GM19468 (cell line): ENCODE measurements around the gene ADGRB3.

Source experiments
- ATAC-seq: cut with Tn5 transposase; IDR thresholded peaks from one replicate; pipeline ENCODE4 v1.9.1; 2021; ENCODE audit warnings: mild to moderate bottlenecking, moderate library complexity, moderate number of reproducible peaks; ENCODE audit not compliant: unreplicated experiment; ENCODE audit errors: extremely low read depth

Gene ADGRB3

DNA sequence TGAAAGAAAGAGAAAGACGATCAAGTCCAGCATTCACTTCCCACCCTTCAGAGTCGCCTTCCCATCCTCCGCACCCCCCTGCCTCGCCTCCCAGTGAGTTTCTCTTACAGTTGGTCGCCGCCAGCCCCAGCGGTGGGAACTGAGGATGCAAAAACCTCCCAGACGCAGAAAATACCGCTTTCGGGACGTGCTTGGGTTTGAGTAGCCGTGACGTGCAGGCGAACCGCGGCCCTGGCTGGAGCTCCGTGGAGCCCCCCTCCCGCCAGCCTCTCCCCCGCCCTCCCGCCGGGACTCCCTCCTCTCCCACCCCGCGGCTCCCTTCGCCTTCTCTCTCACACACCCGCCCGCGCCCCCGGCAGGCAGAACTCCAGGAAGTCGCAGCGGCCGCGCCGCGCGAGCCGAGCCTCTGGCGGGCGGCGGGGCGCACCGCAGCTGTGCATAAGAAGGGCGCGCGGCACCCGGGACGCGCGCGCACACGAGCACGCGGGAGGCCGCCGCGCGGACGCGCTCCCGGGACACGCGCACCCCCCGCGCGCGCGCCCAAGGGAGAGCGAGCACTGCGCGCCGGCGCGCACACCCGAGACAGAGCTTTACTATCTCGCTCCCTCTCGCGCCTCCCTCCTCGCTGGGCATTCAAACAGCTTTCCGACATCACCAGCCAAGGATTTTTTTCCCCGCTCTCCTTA, at the start of gene ADGRB3:
TSS of gene ADGRB3 (plus strand) at position 557 of the 686 bp plus-strand sequence. CDS start 3,394 bp downstream, outside the sequence.
- ATAC-seq, result peak; percentile 88

DNA sequence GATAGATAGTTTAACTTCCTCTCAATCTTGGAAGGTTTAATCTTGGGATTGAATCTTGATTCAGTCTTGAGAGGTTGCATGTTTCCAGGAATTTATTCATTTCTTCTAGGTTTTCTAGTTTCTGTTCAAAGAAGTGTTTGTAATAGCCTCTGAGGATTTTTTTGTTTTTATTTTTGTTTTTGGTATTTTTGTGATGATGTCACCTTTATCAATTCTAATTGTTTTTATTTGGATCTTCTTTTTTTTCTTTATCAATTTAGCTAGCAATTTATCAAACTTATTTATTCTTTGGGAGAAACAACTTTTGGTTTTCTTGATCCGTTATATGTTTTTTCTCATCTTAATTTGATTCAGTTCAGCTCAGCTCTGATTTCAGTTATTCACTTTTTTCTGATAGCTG, 41.5 kb upstream of the ADGRB3 start:
- no peak for ATAC-seq

DNA sequence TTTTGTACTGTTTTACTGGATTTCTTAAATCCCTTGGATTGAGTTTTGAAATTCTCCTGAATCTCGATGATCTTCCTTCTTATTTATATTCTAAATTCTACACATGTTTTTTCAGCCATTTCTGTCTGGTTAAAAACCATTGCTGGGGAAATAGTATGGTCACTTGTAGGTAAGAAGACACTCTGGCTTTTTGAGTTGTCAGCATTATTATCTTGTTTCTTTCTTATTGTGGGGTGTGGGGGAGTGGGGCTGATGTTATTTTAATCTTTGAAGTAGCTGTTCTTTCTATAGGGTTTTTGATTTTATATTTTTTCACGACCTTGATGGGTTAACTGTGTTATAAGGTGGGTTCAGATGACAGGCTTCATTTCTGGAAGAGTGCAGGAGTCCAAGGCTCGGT, 37.4 kb upstream of the ADGRB3 start:
- no peak for ATAC-seq

- ATAC-seq, result no peak
Measured at GRCh38 chr6:68615938-68616337, 19.1 kb upstream of the ADGRB3 start.

DNA sequence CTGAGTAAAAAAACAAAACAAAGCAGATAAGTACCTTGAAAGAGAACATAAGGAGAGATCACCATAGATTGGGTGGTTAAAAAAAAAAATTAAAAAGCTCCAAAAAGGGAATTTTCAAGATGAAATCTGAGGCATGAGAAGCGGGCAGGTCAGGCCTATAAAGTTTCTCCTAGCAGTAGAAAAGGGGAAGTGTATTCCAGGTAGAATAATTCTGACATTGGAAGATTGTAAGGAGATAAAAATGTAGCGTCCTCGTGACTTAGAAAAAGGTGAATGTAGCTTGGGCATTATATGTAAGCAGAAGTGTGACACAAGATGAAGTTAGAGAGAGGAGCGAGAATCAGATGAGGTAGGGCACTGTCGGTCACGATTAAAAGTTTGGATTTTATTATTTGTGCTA, 9.1 kb upstream of the ADGRB3 start:
- no peak for ATAC-seq

- ATAC-seq, result no peak
Measured at GRCh38 chr6:68628161-68628560, 6.9 kb upstream of the ADGRB3 start.

- ATAC-seq, result no peak
Measured at GRCh38 chr6:68632734-68633133, 2.3 kb upstream of the ADGRB3 start.

DNA sequence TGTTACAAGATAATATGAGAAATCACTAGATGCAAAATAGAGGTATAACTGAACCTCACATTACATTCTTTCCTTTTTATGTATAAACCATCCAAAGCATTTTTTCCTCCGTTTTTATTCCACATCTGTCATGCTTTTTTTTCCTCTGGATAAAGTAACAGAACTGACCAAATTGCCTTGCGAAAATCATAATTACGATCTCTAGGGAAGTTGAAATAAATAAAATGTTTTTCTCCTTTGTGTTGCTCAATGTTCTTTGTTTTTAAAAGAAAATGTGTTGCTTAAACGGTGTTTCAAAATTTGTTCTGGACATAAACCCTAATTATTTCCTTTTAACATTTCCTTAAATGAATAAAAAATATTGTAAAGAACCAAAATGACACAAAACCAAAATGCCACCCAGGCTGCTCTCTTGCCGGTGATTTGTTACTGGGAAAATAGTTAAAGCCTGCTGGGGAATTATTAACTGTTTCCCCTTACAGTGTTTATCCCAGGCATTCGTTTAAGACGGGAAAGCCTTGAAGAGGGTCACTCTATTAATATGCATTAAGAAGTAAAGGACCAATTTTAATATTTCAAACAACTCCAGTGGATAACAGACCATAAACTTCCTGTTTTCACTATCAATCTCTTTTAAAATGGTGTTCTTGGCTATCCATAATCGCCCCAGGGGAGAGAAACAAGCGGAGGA, 1.7 kb upstream of the ADGRB3 start:
- ATAC-seq, result no peak

GRCh38 chr6:68633972-68634725, 933 bp upstream of the ADGRB3 start:
- ATAC-seq, result no peak

- no peak for ATAC-seq
Measured at GRCh38 chr6:68635412-68635705, 277 bp downstream of the ADGRB3 start.

GRCh38 chr6:68635706-68636513, 828 bp downstream of the ADGRB3 start:
- no peak for ATAC-seq

DNA sequence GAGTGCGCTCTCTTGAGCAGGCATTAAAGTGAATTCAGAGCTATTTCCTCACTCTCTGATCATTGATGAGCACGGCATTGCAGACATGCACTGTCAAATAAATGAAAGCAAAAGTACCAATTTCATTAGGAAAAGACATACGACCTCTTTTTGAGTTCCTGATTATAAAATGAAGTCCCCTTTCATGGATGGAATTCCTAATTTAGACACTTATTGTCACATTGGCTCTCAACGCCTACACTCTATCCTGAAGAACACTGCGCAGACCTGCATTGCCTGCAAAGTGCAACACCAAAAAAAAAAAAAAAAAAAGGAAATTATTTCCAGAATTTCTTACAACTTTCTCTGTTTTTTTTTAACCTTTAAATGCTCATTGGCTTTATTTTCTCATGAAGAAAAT, 1.6 kb downstream of the ADGRB3 start:
- no peak for ATAC-seq

- ATAC-seq, result no peak
Measured at GRCh38 chr6:68637071-68637470, 2.0 kb downstream of the ADGRB3 start.

GRCh38 chr6:68637782-68638181, 2.7 kb downstream of the ADGRB3 start:
- no peak for ATAC-seq

DNA sequence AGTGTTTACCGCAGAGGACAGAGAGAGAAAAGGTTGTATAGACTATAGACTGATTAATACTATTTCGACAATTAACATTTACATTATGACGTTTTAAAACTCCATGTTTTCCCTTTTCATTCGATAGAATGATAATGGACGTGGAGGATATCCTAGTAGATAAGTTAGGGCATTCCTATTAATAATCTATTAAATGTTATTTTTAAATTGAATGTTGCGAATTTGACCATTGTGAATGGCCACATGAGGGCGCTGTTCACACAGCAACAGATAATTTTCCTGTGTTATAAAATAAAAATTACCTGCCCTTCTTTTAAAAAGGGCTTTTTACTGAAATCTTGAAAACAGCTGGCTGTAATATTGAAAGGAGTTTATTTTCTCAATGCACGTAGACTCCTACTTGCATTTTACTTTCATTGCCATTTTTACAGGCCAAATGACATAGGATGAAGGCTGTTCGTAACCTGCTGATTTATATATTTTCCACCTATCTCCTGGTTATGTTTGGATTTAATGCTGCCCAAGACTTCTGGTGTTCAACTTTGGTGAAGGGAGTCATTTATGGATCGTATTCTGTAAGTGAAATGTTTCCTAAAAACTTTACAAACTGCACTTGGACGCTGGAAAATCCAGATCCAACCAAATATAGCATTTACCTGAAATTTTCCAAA, 3.3 kb downstream of the ADGRB3 start:
- ATAC-seq, result no peak

- no peak for ATAC-seq
Measured at GRCh38 chr6:68639211-68639610, 4.1 kb downstream of the ADGRB3 start.

- no peak for ATAC-seq
Measured at GRCh38 chr6:68639826-68640490, 4.9 kb downstream of the ADGRB3 start.

DNA sequence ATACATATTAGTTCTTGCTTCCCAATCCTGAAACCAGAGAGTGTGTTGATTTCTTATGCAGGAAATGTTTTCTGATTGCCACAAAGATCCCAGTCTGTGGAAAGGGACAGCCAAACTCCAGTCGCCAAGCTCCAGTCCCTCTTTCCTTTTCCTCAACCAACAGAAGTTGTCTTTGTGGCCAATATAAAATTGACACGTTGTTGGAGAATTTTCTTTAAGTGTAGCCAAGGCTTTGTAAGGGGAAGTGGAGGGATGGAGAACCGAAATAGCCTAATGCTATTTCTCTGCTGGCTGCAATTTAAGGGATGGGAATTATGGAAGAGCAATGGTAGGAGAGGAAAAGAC, 5.4 kb downstream of the ADGRB3 start:
- ATAC-seq, result no peak

DNA sequence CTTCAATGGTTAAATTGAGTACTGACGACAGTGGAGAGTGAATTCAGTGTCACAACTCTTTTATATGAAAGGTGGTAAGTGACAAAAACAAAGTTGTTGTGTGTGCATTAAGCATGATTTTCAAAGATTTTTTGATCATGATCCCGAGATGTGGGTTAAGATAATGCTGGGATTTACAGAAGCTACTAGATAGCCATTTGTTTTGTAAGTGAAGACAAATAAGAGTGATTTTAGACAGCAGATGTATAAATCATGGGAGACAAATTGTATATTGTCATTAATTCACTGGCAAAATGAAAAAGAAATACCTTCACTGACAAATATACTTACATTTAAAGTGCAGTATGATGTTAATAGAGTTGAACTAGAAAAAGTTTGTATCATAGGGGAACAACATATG, 6.1 kb downstream of the ADGRB3 start:
- ATAC-seq, result no peak

DNA sequence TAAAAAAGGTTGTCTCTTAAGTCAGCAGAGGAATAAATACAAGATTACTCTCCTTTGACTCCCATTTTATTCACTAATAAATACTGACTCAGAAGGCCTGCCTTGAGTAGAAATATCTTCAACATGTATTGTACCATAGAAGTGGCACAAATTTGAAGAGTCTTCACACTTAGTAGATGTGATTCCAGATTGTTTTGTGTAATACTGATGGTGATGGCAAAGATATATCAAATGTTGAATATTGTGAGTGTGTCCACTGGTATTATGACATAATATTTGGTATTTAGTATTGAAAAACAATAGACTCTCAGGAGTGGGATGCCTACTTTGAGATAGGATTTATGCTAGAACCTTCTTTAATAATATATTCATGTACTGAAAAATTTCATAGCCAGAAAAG, 7.0 kb downstream of the ADGRB3 start:
- no peak for ATAC-seq
